Measurements from ENCODE around the gene ITCH.

DNA sequence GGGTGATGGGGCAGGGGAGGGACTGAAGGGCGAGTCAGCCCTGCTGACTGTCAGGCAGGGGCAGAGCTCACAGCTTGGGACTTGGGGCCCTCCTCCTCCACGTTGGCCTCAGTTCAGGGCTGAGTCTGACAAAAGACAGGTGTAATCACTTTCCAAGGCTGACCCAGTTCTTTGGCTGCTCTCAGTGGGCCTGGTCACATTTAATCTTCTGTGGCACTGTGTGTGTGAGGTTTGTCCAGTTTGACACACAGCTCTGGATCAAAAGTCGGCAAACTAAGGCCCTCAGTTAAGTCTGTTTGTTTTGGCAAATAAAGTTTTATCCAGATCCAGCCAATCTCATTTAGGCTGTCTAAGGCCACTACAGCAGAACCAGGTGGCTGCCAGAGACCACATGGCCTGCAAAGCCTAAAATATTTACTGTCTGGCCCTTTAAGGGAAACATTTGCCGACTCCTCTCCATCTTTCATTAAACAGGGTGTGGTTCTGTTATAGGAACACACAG, 190.3 kb downstream of the ITCH start:
- no peak for TF ChIP-seq CTCF (IDR thresholded peaks at IDR 0.05)
- TF ChIP-seq EP300 (IDR thresholded peaks at IDR 0.05), result no peak
- TF ChIP-seq POLR2AphosphoS5 (IDR thresholded peaks at IDR 0.05), result no peak
- TF ChIP-seq POLR2A (IDR thresholded peaks at IDR 0.05), result no peak

Measured in sigmoid colon (tissue), 4 donors.